BJ (cell line): ENCODE measurements around the gene SIX1. TPM values are rescaled to one million over a fixed set of nuclear protein-coding genes. Genes with fewer than 3 reads are reported as not detected.

Experiments
- CTCF ChIA-PET: fragments of 350-600 bp; formaldehyde crosslinking; extraction: SDS; loops from one replicate; lab custom pipeline; 2021; ENCODE audit warnings: antibody characterized with exemption, inconsistent platforms; lab: Yijun Ruan, JAX
- POLR2A ChIA-PET: fragments of 300-600 bp; sonication (Branson Sonifier 250); formaldehyde crosslinking; extraction: SDS; loops from one replicate; lab custom pipeline; 2021; ENCODE audit warnings: antibody characterized with exemption; lab: Charles Lee
- DNase-seq: peaks from one replicate; pipeline ENCODE4 v3.0.0-alpha.2; 2011; ENCODE audit warnings: low read depth
- H3K27me3 ChIP-seq: 2 replicates; pipeline ENCODE4 v1.6.0; 2011; ENCODE audit warnings: low read length; ENCODE audit not compliant: control insufficient read depth, insufficient read depth
- H3K36me3 ChIP-seq: 2 replicates; pipeline ENCODE4 v1.5.1; 2011; ENCODE audit warnings: low read length; ENCODE audit not compliant: control insufficient read depth, insufficient read depth
- H3K4me3 ChIP-seq: 2 replicates; pipeline ENCODE4 v1.5.1; 2011; ENCODE audit warnings: low read depth, mild to moderate bottlenecking, control low read depth, low read length
- polyA plus RNA-seq: library from polyadenylated mRNA; depleted of rRNA; stranded (reverse); fragments of >200 nt; gene quantifications from 2 replicates; pipeline ENCODE4 v1.2.3, GENCODE V29; 2011
- TF ChIP-seq, protein P1 (sequence below): IDR thresholded peaks from 2 replicates; pipeline ENCODE4 v1.5.1; 2011; ENCODE audit warnings: low read depth, mild to moderate bottlenecking, control low read depth, inconsistent platforms, low read length, moderate library complexity; ENCODE audit not compliant: insufficient read depth

Gene SIX1
- polyA plus RNA-seq, 1 experiment: 6.1 TPM

DNA sequence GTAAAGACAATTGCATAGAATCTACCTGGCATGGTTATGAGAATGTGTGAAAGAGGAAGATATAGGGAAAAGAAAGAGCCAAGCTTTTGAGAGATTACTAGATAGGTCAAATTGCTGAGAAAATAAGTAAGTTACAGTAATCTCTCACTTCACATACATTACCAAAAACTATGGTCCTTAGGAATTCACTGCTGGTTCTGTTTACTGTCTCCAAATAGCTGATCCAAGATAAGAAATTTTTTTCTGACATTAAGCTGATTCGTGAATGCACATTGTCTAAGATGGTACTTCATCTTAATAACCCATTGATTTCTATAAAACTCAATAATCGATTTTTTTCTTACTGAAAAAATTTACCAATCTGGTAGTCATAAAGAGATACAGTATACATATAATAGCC is 17.4 kb downstream of the SIX1 start:
- POLR2A ChIA-PET: interaction anchor here (0.6 kb wide), 1 partner anchor 472 kb away, joined by 3 read pairs; no protein-coding TSS in a partner anchor
- Histone ChIP-seq H3K27me3 (no peaks in the 10 kb centered on the region), H3K4me3 (no peak overlapping the region), H3K36me3 (no peaks in the 10 kb centered on the region)
- DNase-seq: no peak
- CTCF ChIA-PET: interaction anchor here (0.8 kb wide), 1 partner anchor 12 kb away, joined by 3 read pairs; no protein-coding TSS in a partner anchor
- TF ChIP-seq, protein P1, sequence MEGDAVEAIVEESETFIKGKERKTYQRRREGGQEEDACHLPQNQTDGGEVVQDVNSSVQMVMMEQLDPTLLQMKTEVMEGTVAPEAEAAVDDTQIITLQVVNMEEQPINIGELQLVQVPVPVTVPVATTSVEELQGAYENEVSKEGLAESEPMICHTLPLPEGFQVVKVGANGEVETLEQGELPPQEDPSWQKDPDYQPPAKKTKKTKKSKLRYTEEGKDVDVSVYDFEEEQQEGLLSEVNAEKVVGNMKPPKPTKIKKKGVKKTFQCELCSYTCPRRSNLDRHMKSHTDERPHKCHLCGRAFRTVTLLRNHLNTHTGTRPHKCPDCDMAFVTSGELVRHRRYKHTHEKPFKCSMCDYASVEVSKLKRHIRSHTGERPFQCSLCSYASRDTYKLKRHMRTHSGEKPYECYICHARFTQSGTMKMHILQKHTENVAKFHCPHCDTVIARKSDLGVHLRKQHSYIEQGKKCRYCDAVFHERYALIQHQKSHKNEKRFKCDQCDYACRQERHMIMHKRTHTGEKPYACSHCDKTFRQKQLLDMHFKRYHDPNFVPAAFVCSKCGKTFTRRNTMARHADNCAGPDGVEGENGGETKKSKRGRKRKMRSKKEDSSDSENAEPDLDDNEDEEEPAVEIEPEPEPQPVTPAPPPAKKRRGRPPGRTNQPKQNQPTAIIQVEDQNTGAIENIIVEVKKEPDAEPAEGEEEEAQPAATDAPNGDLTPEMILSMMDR: no peak

DNA sequence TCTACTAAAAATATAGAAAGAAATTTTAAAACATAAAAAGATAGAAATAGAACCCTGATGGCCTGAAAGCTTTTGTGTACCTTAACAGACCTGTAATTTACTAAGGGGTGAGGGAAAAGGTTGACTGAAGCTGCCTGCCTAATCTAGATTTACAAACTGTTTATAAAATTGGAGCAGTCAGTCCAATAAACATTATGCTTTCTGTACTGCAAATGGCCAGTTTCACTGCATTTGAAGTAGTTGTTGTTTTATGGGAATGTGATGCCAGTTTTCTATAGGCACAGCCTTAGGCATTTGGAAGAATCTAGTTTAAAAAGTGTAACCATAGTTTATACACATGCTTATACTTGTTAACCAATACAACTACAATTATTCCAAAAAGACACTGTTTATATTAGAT is 19.1 kb downstream of the SIX1 start:
- TF ChIP-seq, protein P1: no peak
- no peak for DNase-seq
- no peak overlapping the region for H3K4me3 ChIP-seq
- ChIA-PET CTCF (no interaction called here), POLR2A (no interaction called here)
- H3K36me3 ChIP-seq: no peaks in the 10 kb centered on the region
- no peaks in the 10 kb centered on the region for H3K27me3 ChIP-seq

DNA sequence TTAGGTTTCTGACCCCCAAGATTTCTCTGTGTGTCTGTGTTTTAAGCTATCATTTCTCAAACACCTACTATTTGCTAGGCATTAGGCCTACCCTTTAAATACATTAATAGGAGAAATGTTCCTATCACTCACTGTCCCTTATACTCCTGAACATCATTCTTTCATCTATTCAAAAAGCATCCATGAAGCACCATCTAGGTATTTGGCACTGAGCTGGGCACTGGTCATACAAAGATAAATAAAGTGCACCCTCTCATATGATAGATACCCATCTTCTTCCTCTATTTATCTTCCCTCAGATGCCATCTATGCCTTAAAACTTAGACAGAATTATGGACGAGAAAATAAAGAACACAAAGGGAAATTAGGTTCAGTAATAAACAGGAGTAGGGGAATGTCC is 20.4 kb downstream of the SIX1 start:
- CTCF ChIA-PET: no interaction called here
- Histone ChIP-seq H3K36me3 (no peaks in the 10 kb centered on the region), H3K4me3 (no peak overlapping the region), H3K27me3 (no peaks in the 10 kb centered on the region)
- no peak for DNase-seq
- POLR2A ChIA-PET: no interaction called here
- TF ChIP-seq, protein P1: no peak

DNA sequence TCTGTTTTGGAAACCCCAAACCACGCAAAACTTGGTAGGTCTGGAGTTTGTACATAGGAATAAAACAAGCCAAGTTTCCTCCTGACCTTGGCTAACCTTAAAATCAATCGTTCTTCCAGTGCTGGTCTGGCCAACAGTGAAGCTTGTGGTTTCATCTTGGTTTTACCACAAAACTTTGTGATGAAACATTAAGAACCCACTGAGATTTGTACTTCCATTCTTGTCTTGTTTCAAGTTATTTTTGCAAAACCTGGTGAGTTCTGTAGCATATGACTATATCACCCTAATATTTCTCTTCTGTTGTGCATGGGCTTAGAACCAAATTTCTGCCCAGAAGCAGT is 26.4 kb downstream of the SIX1 start:
- no peak for DNase-seq
- Histone ChIP-seq H3K4me3 (no peak overlapping the region), H3K27me3 (no peaks in the 10 kb centered on the region), H3K36me3 (no peaks in the 10 kb centered on the region)
- ChIA-PET CTCF (interaction anchor here (0.9 to 3.2 kb wide), 6 partner anchors 15 to 666 kb away, joined by 3 to 26 read pairs (median 3); no protein-coding TSS in a partner anchor), POLR2A (no interaction called here)
- TF ChIP-seq, protein P1: no peak

DNA sequence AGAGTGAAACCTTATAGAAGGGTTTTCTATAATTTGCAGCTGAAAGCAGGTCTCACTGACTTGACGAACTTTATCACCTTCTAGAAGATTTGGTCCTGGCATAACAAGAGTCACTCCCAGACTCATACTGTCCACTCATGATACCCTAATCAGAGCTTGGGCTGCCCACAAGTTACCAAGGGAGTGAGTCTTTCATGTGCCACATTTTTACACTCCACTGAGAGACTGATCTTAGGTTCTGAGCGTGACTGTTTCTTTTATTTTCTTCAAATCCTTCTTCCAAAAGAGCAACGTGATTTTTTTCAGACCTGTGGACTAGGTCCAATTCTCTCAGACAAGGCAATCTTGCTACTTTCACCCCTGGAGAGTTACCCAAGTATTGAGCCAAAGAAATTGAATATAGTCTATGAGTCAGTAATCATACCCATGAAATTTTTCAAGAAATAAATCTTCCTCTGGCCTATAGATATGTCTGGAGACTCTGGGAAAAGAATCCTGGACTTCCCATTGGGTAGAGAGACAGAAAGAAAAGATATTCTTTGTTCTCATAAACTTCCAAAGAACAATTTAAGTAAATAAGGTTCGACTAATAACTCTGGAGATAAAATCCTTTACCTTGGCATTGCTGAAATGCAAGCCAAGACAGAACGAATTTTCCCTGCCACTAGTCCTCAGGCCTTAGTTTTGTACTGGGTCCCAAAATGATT is 26.9 kb downstream of the SIX1 start:
- no peak for DNase-seq
- H3K4me3 ChIP-seq: no peak overlapping the region

More for the DNA sequence above, 26.9 kb downstream of the SIX1 start:
- POLR2A ChIA-PET: no interaction called here
- Histone ChIP-seq H3K27me3 (no peaks in the 10 kb centered on the region), H3K36me3 (no peaks in the 10 kb centered on the region)
- TF ChIP-seq, protein P1: no peak
- CTCF ChIA-PET: interaction anchor here (1.1 to 1.6 kb wide), 2 partner anchors 272 to 666 kb away, joined by 3 read pairs; no protein-coding TSS in a partner anchor
